Astrocyte (in vitro differentiated cells and primary cell): ENCODE measurements around the gene STAT1. TPM values are rescaled to one million over a fixed set of nuclear protein-coding genes. Genes with fewer than 3 reads are reported as not detected.

Experiments
- DNase-seq: peaks from one replicate; pipeline ENCODE4 v3.0.0-alpha.2; 2010; ENCODE audit warnings: low read depth
- FAIRE-seq: peaks from 2 replicates; lab custom pipeline; 2011; peaks lifted over from hg19 to GRCh38; lab: Jason Lieb, UNC
- H2AFZ ChIP-seq: 2 replicates; pipeline ENCODE4 v1.6.0; 2012; ENCODE audit warnings: low read depth, low read length, inconsistent platforms
- H3K27ac ChIP-seq: 2 replicates; pipeline ENCODE4 v1.5.1; 2011; ENCODE audit warnings: low read depth, low read length, inconsistent platforms
- H3K27me3 ChIP-seq: 2 replicates; pipeline ENCODE4 v1.6.0; 2011; ENCODE audit warnings: low read length, inconsistent platforms; ENCODE audit not compliant: insufficient read depth
- H3K36me3 ChIP-seq: 2 replicates; pipeline ENCODE4 v1.5.1; 2011; ENCODE audit warnings: low read length, inconsistent platforms; ENCODE audit not compliant: insufficient read depth
- H3K4me1 ChIP-seq: 2 replicates; pipeline ENCODE4 v1.5.1; 2011; ENCODE audit warnings: low read length, inconsistent platforms; ENCODE audit not compliant: insufficient read depth
- H3K4me2 ChIP-seq: 2 replicates; pipeline ENCODE4 v1.6.0; 2012; ENCODE audit warnings: low read length, inconsistent platforms
- H3K4me3 ChIP-seq: 2 replicates; pipeline ENCODE4 v1.5.1; 2011; ENCODE audit warnings: low read depth, mild to moderate bottlenecking, low read length, inconsistent platforms; ENCODE audit not compliant: insufficient read depth
- H3K79me2 ChIP-seq: 2 replicates; pipeline ENCODE4 v1.6.0; 2012; ENCODE audit warnings: mild to moderate bottlenecking, low read length, inconsistent platforms; ENCODE audit not compliant: insufficient read depth
- H3K9ac ChIP-seq: 2 replicates; pipeline ENCODE4 v1.6.0; 2012; ENCODE audit warnings: mild to moderate bottlenecking, low read length, inconsistent platforms
- H3K9me3 ChIP-seq: 2 replicates; pipeline ENCODE4 v1.5.1; 2012; ENCODE audit warnings: low read depth, mild to moderate bottlenecking, low read length, inconsistent platforms; ENCODE audit not compliant: insufficient read depth
- H4K20me1 ChIP-seq: 2 replicates; pipeline ENCODE4 v1.6.0; 2012; ENCODE audit warnings: low read length, inconsistent platforms; ENCODE audit not compliant: insufficient read depth
- H3K27ac Mint-ChIP-seq: one replicate; pipeline ENCODE4 v1.8.0; 2021; ENCODE audit warnings: mild to moderate bottlenecking, mixed read lengths; ENCODE audit not compliant: unreplicated experiment
- H3K27me3 Mint-ChIP-seq: one replicate; pipeline ENCODE4 v1.8.0; 2021; ENCODE audit warnings: low read depth, mixed read lengths; ENCODE audit not compliant: unreplicated experiment
- H3K36me3 Mint-ChIP-seq: one replicate; pipeline ENCODE4 v1.8.0; 2021; ENCODE audit warnings: low read depth, mixed read lengths; ENCODE audit not compliant: unreplicated experiment
- H3K4me1 Mint-ChIP-seq: one replicate; pipeline ENCODE4 v1.8.0; 2021; ENCODE audit warnings: low read depth, mixed read lengths; ENCODE audit not compliant: unreplicated experiment
- H3K4me3 Mint-ChIP-seq: one replicate; pipeline ENCODE4 v1.8.0; 2021; ENCODE audit warnings: mild to moderate bottlenecking, moderate library complexity, mixed read lengths; ENCODE audit not compliant: unreplicated experiment
- H3K9me3 Mint-ChIP-seq: one replicate; pipeline ENCODE4 v1.8.0; 2021; ENCODE audit warnings: mild to moderate bottlenecking, mixed read lengths; ENCODE audit not compliant: unreplicated experiment
- EZH2 ChIP-seq: IDR thresholded peaks from 2 replicates; pipeline ENCODE4 v1.6.1; 2012; ENCODE audit warnings: mild to moderate bottlenecking, low read length, inconsistent platforms; ENCODE audit not compliant: insufficient read depth
- total RNA-seq: library from RNA; stranded (reverse); gene quantifications from 2 replicates; pipeline ENCODE4 v1.2.1, GENCODE V29; 2021
- TF ChIP-seq, protein P1 (sequence below): IDR thresholded peaks from 2 replicates; pipeline ENCODE4 v1.5.1; 2011; ENCODE audit warnings: low read depth, mild to moderate bottlenecking, inconsistent platforms, low read length, moderate library complexity; ENCODE audit not compliant: insufficient read depth

STAT1 gene
- total RNA-seq, 1 donor from 2014 or later: 377 TPM

- no peak for TF ChIP-seq EZH2
- TF ChIP-seq, protein P1, sequence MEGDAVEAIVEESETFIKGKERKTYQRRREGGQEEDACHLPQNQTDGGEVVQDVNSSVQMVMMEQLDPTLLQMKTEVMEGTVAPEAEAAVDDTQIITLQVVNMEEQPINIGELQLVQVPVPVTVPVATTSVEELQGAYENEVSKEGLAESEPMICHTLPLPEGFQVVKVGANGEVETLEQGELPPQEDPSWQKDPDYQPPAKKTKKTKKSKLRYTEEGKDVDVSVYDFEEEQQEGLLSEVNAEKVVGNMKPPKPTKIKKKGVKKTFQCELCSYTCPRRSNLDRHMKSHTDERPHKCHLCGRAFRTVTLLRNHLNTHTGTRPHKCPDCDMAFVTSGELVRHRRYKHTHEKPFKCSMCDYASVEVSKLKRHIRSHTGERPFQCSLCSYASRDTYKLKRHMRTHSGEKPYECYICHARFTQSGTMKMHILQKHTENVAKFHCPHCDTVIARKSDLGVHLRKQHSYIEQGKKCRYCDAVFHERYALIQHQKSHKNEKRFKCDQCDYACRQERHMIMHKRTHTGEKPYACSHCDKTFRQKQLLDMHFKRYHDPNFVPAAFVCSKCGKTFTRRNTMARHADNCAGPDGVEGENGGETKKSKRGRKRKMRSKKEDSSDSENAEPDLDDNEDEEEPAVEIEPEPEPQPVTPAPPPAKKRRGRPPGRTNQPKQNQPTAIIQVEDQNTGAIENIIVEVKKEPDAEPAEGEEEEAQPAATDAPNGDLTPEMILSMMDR: no peak
- Histone ChIP-seq H3K9me3 (no peaks in the 10 kb centered on the region), H3K4me1 (peaks cover 20% of the 10 kb centered on the region), H3K27me3 (no peaks in the 10 kb centered on the region), H3K79me2 (no peaks in the 10 kb centered on the region), H2AFZ (no peak overlapping the region), H3K4me2 (peak overlapping the region; percentile 31), H3K9ac (no peak overlapping the region), H4K20me1 (peaks cover 19% of the 10 kb centered on the region), H3K4me3 (no peak overlapping the region), H3K36me3 (peaks cover 72% of the 10 kb centered on the region), H3K27ac (no peak overlapping the region)
- DNase-seq (peak; percentile 85), FAIRE-seq (peak; percentile 34)
- Mint-ChIP-seq H3K36me3 (peaks cover 46% of the 10 kb centered on the region), H3K27me3 (no peaks in the 10 kb centered on the region), H3K4me3 (peak overlapping the region; percentile 8), H3K4me1 (peaks cover 57% of the 10 kb centered on the region), H3K9me3 (no peaks in the 10 kb centered on the region), H3K27ac (peak overlapping the region; percentile 38)
Measured at GRCh38 chr2:190978389-190979053, 35.5 kb downstream of the STAT1 start.

DNA sequence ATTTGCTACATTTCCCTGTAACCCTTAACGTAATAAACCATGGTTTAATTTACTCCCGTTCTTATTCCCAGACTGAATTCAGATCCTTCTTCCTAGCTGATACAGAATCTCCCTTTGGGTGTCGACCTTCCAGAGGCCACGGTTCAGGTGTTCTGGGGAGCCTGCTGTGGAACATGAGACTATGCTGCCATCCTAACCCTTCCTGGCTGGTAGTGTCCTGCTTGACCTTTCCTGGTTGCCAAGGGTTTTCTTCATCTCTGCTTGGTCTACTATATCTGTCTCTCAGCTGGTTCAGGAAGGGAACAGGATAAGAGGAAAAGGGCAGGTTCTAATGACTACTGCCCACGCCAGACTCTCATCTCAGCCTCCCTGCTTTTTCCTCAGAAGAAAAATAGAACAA, 36.5 kb downstream of the STAT1 start:
- peaks cover 19% of the 10 kb centered on the region for H4K20me1 ChIP-seq
- no peak for DNase-seq
- no peak overlapping the region for H3K9ac ChIP-seq
- no peak overlapping the region for H3K4me3 ChIP-seq
- Mint-ChIP-seq H3K27me3 (no peaks in the 10 kb centered on the region), H3K4me3 (no peak overlapping the region), H3K9me3 (no peaks in the 10 kb centered on the region), H3K4me1 (peaks cover 52% of the 10 kb centered on the region), H3K27ac (peak overlapping the region; percentile 60), H3K36me3 (peaks cover 43% of the 10 kb centered on the region)
- TF ChIP-seq, protein P1: no peak
- TF ChIP-seq EZH2: no peak
- H3K27ac ChIP-seq: no peak overlapping the region
- H3K27me3 ChIP-seq: no peaks in the 10 kb centered on the region
- FAIRE-seq: no peak
- H3K4me2 ChIP-seq: no peak overlapping the region
- no peak overlapping the region for H2AFZ ChIP-seq
- no peaks in the 10 kb centered on the region for H3K79me2 ChIP-seq
- peaks cover 72% of the 10 kb centered on the region for H3K36me3 ChIP-seq
- H3K9me3 ChIP-seq: no peaks in the 10 kb centered on the region
- peaks cover 20% of the 10 kb centered on the region for H3K4me1 ChIP-seq

DNA sequence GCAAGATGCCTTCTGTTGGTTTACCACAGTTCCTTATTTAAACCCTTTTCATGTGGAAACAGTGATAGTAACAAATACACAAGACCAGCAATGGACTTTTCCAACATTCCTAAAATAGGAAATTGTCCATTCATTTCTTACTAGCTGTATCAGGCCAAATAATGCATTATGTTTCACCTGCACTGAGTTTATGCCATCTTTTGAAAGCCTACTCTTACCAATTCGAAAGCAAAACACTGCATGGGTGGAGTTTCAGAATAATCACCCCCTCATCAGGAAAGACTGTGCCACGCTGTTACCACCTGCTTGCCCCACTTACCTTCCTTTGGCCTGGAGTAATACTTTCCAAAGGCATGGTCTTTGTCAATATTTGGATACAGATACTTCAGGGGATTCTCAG, 37.5 kb downstream of the STAT1 start:
- H3K27ac Mint-ChIP-seq: peak overlapping the region; percentile 58
- no peak overlapping the region for H3K4me2 ChIP-seq
- peaks cover 19% of the 10 kb centered on the region for H4K20me1 ChIP-seq
- DNase-seq (no peak), FAIRE-seq (no peak)
- no peak overlapping the region for H2AFZ ChIP-seq
- no peak overlapping the region for H3K4me3 Mint-ChIP-seq
- H3K4me3 ChIP-seq: no peak overlapping the region
- H3K79me2 ChIP-seq: no peaks in the 10 kb centered on the region
- no peaks in the 10 kb centered on the region for H3K27me3 ChIP-seq
- peaks cover 44% of the 10 kb centered on the region for H3K36me3 Mint-ChIP-seq
- no peak overlapping the region for H3K9ac ChIP-seq
- H3K4me1 Mint-ChIP-seq: peaks cover 50% of the 10 kb centered on the region
- TF ChIP-seq EZH2: no peak
- H3K27me3 Mint-ChIP-seq: no peaks in the 10 kb centered on the region
- H3K36me3 ChIP-seq: peaks cover 72% of the 10 kb centered on the region
- no peaks in the 10 kb centered on the region for H3K9me3 ChIP-seq
- peaks cover 20% of the 10 kb centered on the region for H3K4me1 ChIP-seq
- H3K9me3 Mint-ChIP-seq: no peaks in the 10 kb centered on the region
- H3K27ac ChIP-seq: no peak overlapping the region
